ENCODE results near the gene TANGO2. TPM values are rescaled to one million over a fixed set of nuclear protein-coding genes. Genes with fewer than 3 reads are reported as not detected.
A peak's percentile ranks its signal among the peaks of the same experiment; 100 is the strongest.

The TANGO2 gene
- total RNA-seq, 1 experiment from 2014 or later: 17.0 TPM

GRCh38 chr22:19986011-19986409 lies 34.9 kb upstream of the TANGO2 start:
- H3K4me1 ChIP-seq (ENCODE audit: control insufficient read depth in 1 of 2, insufficient read depth in 2 of 2, low read length in 2 of 2): peaks cover 37 to 45% of the 10 kb centered on the region in 2 experiments
- H3K36me3 ChIP-seq (ENCODE audit: control insufficient read depth in 1 of 2, insufficient read depth in 2 of 2, low read length in 2 of 2): no peaks in the 10 kb centered on the region
- H3K4me3 ChIP-seq (replicated peaks in 1 of 2; ENCODE audit: low read depth in 1 of 2, low read length in 2 of 2): peak overlapping the region; percentile 68 to 85
- H3K79me2 ChIP-seq (ENCODE audit: insufficient read depth, low read length): peaks cover 16% of the 10 kb centered on the region
- TSS peak; percentile 41 for BruUV-seq (replicated peaks)
- ATAC-seq (no peak), DNase-seq (ENCODE audit: low read depth, low spot score) (no peak)
- peak overlapping the region; percentile 68 for H3K27ac ChIP-seq (ENCODE audit: low read depth, low read length)
- CTCF ChIA-PET: no interaction called here
- peak overlapping the region; percentile 79 for H3K9ac ChIP-seq (ENCODE audit: low read length)
- RAD21 ChIA-PET (ENCODE audit: low non-redundant PET in 1 of 2, low total read pairs in 2 of 2, uncharacterized antibody in 2 of 2, unreplicated experiment in 2 of 2): no interaction called here
- H3K9me2 ChIP-seq (ENCODE audit: insufficient read depth): no peaks in the 10 kb centered on the region
- H3K9me3 ChIP-seq (ENCODE audit: control insufficient read depth in 1 of 2, insufficient read depth in 1 of 2, low read depth in 1 of 2, low read length in 2 of 2): no peaks in the 10 kb centered on the region
- no peak overlapping the region for H2AFZ ChIP-seq (ENCODE audit: low read depth, low read length, poor library complexity, severe bottlenecking)
- H3K4me2 ChIP-seq (ENCODE audit: low read length): peak overlapping the region; percentile 96
- H3K27me3 ChIP-seq (ENCODE audit: insufficient read depth, low read length): no peaks in the 10 kb centered on the region
- POLR2A ChIA-PET: no interaction called here
- intact Hi-C loops (cut with micrococcal nuclease): loop anchor here (10.0 kb wide), 1 partner anchor 99 kb away; the partner anchor contains the start of gene DGCR8
- no peaks in the 10 kb centered on the region for H4K20me1 ChIP-seq (ENCODE audit: insufficient read depth)
- no peak for TF ChIP-seq POLR2A (IDR thresholded peaks at IDR 0.05; ENCODE audit: borderline replicate concordance, extremely low read depth, insufficient read depth, insufficient read length)
- TF ChIP-seq CEBPB (IDR thresholded peaks at IDR 0.05; ENCODE audit: low read depth): no peak
- no peak for TF ChIP-seq RAD21 (IDR thresholded peaks at IDR 0.05; ENCODE audit: low read depth)
- no peak for TF ChIP-seq SP1 (IDR thresholded peaks at IDR 0.05; ENCODE audit: low read depth)
- TF ChIP-seq TCF7L2 (IDR thresholded peaks at IDR 0.05; ENCODE audit: borderline replicate concordance, extremely low read depth, insufficient read depth, insufficient read length): no peak
- TF ChIP-seq EZH2phosphoT487 (IDR thresholded peaks at IDR 0.05; ENCODE audit: borderline replicate concordance): no peak
- TF ChIP-seq POLR2AphosphoS5 (IDR thresholded peaks at IDR 0.05; ENCODE audit: low read depth, low read length): no peak
- no peak for TF ChIP-seq EGR1 (IDR thresholded peaks at IDR 0.05; ENCODE audit: low read depth)
- TF ChIP-seq EZH2 (IDR thresholded peaks at IDR 0.05): no peak
- TF ChIP-seq SRF (IDR thresholded peaks at IDR 0.05; ENCODE audit: low read depth): no peak
- no peak for TF ChIP-seq CTCF (IDR thresholded peaks at IDR 0.05 in 2 of 3, conservative IDR thresholded peaks at IDR 0.05 in 1 of 3; ENCODE audit: borderline replicate concordance in 1 of 3, insufficient read depth in 1 of 3, low read depth in 2 of 3, low read length in 2 of 3)
- no peak for TF ChIP-seq JUND (IDR thresholded peaks at IDR 0.05)

Data from HCT116 (cell line).